Activated CD4-positive, alpha-beta T cell treated with anti-CD3 and anti-CD28 coated beads, Interleukin-2, amount 10 ng/mL, durations not matched to agents 7 days and 5 days (primary cell): Measurements from ENCODE around the gene FAM98C. TPM values are rescaled to one million over a fixed set of nuclear protein-coding genes. Genes with fewer than 3 reads are reported as not detected.

Experiments used
- CTCF ChIA-PET: fragments of 350-600 bp; sonication (Branson Sonifier 250); formaldehyde crosslinking; loops from one replicate; lab custom pipeline; 2021; ENCODE audit warnings: antibody characterized with exemption; lab: Charles Lee
- POLR2A ChIA-PET: fragments of 350-600 bp; sonication (Branson Sonifier 250); formaldehyde crosslinking; loops from one replicate; lab custom pipeline; 2021; ENCODE audit warnings: antibody characterized with exemption; lab: Charles Lee
- DNase-seq: peaks from one replicate; pipeline ENCODE4 v3.0.0-alpha.2; 2020
- H3K27ac Mint-ChIP-seq: one replicate; pipeline ENCODE4 v1.8.0; 2021; ENCODE audit warnings: mild to moderate bottlenecking, moderate library complexity, mixed read lengths
- H3K27me3 Mint-ChIP-seq: one replicate; pipeline ENCODE4 v1.8.0; 2021; ENCODE audit warnings: mixed read lengths
- H3K36me3 Mint-ChIP-seq: one replicate; pipeline ENCODE4 v1.8.0; 2021; ENCODE audit warnings: low read depth, mixed read lengths
- H3K4me1 Mint-ChIP-seq: one replicate; pipeline ENCODE4 v1.8.0; 2021; ENCODE audit warnings: mixed read lengths
- H3K4me3 Mint-ChIP-seq: one replicate; pipeline ENCODE4 v1.8.0; 2021; ENCODE audit warnings: mild to moderate bottlenecking, moderate library complexity, mixed read lengths
- H3K9me3 Mint-ChIP-seq: one replicate; pipeline ENCODE4 v1.8.0; 2021; ENCODE audit warnings: mixed read lengths
- total RNA-seq, 2 experiments: library from RNA; stranded (reverse); gene quantifications; one replicate each; pipeline ENCODE4 v1.2.3, GENCODE V29; 2021

The FAM98C gene
- total RNA-seq, 2 experiments from 2014 or later: 27.5 to 37.2 TPM

DNA sequence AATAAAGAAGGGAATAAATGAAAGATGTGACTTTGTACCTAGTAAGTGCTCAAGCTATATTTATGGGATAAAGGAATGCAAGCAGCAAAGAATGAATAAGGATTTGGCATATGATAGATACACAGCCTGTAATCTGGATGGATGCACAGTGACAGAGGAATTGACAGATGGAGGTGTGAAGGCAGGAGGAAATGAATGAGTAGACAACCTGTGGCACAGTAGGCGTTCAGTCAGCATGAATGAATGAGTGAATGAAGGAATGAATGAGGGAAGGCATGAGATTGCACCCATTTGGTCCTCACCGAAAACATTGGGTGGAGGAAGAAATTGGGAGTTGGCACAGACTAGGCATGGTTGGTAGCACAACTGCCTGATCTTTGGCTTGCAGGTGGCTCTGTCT, 33.3 kb upstream of the FAM98C start:
- no peak overlapping the region for H3K4me3 Mint-ChIP-seq
- no peaks in the 10 kb centered on the region for H3K27me3 Mint-ChIP-seq
- peaks cover 6% of the 10 kb centered on the region for H3K4me1 Mint-ChIP-seq
- no peaks in the 10 kb centered on the region for H3K36me3 Mint-ChIP-seq
- DNase-seq: no peak
- ChIA-PET CTCF (no interaction called here), POLR2A (no interaction called here)
- H3K9me3 Mint-ChIP-seq: no peaks in the 10 kb centered on the region
- H3K27ac Mint-ChIP-seq: no peak overlapping the region

DNA sequence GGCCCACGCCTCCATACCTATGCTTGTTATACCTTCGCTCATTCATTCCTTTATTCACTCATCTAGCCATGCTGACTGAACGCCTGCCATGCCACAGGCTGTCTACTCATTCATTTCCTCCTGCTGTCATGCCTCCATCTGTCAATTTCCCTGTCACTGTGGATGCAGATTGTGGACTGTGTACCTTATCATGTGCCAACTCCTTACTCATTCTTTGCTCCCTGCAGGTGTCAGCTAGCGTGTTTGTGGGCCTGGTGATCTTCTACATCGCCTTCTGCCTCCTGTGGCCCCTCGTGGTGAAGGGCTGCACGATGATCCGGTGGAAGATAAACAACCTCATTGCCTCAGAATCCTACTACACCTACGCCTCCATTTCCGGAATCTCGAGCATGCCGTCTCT, 32.6 kb upstream of the FAM98C start:
- Mint-ChIP-seq H3K27me3 (no peaks in the 10 kb centered on the region), H3K9me3 (no peaks in the 10 kb centered on the region), H3K36me3 (peaks cover 5% of the 10 kb centered on the region), H3K4me3 (no peak overlapping the region), H3K4me1 (peaks cover 12% of the 10 kb centered on the region), H3K27ac (no peak overlapping the region)
- POLR2A ChIA-PET: no interaction called here
- CTCF ChIA-PET: no interaction called here
- no peak for DNase-seq

DNA sequence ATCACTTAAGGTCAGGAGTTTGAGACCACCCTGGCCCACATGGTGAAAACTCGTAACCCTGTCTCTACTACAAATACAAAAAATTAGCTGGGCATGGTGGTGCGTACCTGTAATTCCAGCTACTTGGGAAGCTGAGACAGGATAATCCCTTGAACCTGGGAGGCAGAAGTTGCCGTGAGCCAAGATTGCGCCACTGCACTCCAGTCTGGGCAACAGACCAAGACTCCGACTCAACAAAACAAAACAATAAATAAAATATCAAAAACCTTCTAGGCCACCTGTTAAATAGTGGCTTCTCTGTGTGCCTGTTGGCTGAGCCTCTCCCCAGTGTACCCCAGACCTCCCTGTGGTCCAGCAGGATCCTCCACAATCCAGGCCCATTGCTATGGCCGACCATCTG, 31.8 kb upstream of the FAM98C start:
- H3K27me3 Mint-ChIP-seq: no peaks in the 10 kb centered on the region
- H3K4me1 Mint-ChIP-seq: peaks cover 19% of the 10 kb centered on the region
- no peak overlapping the region for H3K27ac Mint-ChIP-seq
- H3K36me3 Mint-ChIP-seq: peaks cover 8% of the 10 kb centered on the region
- no peak overlapping the region for H3K4me3 Mint-ChIP-seq
- POLR2A ChIA-PET: no interaction called here
- H3K9me3 Mint-ChIP-seq: no peaks in the 10 kb centered on the region
- no peak for DNase-seq
- CTCF ChIA-PET: no interaction called here

DNA sequence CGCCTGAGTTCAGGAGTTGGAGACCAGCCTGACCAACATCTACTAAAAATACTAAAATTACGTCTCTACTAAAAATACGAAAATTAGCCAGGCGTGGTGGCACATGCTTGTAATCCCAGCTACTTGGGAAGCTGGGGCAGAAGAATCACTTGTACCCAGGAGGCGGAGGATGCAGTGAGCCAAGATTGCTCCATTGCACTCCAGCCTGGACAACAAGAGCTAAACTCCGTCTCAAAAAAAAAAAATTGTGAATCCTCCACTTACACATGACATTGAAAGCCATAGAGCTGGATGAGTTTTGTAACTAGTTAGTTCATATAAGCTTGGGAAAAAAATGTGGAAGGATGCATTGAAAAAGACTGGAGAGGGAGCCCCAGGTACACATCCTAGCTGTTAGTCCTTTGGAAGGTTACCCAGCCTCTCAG, 29.0 kb upstream of the FAM98C start:
- H3K36me3 Mint-ChIP-seq: peaks cover 23% of the 10 kb centered on the region
- POLR2A ChIA-PET: interaction anchor here (0.6 to 1.3 kb wide), 3 partner anchors 22 to 413 kb away, joined by 3 to 6 read pairs (median 4); no protein-coding TSS in a partner anchor
- H3K4me3 Mint-ChIP-seq: peak overlapping the region; percentile 98
- CTCF ChIA-PET: interaction anchor here (0.6 to 1.9 kb wide), 16 partner anchors 8 to 557 kb away, joined by 3 to 13 read pairs (median 4); partner anchors contain the start of genes CATSPERG, FAM98C, GGN and MRPS12
- peak overlapping the region; percentile 97 for H3K27ac Mint-ChIP-seq
- DNase-seq: no peak
- no peaks in the 10 kb centered on the region for H3K9me3 Mint-ChIP-seq
- H3K27me3 Mint-ChIP-seq: no peaks in the 10 kb centered on the region
- H3K4me1 Mint-ChIP-seq: peaks cover 28% of the 10 kb centered on the region

DNA sequence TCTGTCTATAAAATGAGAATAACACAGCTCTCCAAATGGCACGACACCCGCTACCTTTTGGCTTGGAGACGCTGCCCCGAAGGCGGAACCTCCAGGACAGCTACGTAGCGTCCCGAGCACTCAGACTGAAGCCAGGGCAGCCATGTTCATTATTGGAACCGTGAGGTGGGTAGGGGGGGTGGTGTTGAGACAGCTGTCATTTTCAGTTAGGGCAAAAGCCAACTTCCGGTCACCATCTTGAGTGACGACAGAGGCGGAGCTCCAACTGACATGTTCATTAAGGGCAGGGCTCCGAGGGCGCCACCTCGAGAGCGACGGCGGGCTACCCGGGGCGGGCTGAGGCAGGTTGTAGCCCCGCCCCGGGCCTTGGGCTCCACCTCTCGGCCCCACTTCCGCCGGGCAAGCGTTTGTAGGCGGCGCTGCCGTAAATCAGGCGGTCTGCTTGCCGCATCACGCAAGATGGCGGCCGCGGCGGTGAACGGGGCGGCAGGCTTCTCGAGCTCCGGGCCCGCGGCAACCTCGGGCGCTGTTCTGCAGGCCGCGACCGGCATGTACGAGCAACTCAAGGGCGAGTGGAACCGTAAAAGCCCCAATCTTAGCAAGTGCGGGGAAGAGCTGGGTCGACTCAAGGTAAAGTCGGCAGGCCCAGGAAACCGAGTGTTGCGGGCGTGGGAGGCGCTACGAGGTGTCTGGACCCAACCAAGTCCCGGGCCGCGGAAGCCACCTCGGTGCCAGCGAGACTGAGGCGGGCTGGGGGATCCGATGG, 28.4 kb upstream of the FAM98C start, which contains the start of gene PSMD8:
Gene PSMD8, plus strand, starts transcription at position 240 of the 766 bp plus-strand sequence. Its CDS starts 31 bp downstream, at position 271.
- Mint-ChIP-seq H3K4me3 (peak within 1 kb of the TSS; percentile 98), H3K27ac (peak within 1 kb of the TSS; percentile 97), H3K4me1 (peaks cover 28% of the 10 kb centered on the region), H3K36me3 (peaks cover 29% of the 10 kb centered on the region), H3K27me3 (no peaks in the 10 kb centered on the region), H3K9me3 (no peaks in the 10 kb centered on the region)
- POLR2A ChIA-PET: interaction anchor here (0.6 to 1.3 kb wide), 3 partner anchors 21 to 413 kb away, joined by 3 to 6 read pairs (median 4); no protein-coding TSS in a partner anchor
- CTCF ChIA-PET: interaction anchor here (0.6 to 1.9 kb wide), 17 partner anchors 8 to 556 kb away, joined by 3 to 13 read pairs (median 4); partner anchors contain the start of genes CATSPERG, FAM98C, GGN and MRPS12
- DNase-seq: peak; percentile 99

DNA sequence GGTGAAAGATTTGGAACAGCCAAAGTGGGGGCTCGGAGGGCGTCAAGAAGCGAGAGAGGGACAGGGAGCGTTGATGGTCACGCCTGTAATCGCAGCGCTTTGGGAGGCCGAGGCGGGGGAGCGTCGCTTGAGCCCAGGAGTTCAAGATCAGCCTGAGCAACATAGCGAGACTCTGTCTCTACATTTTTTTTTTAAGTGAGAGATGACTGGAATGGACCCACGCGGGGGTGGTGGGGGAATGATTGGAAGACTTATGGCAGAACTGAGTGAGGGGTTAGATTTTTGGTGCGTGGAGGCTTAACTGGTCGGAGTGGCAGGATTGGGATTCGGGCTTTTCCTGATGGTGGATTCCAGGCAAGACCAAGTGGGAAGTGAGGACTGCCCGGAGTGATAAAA, 27.8 kb upstream of the FAM98C start:
- CTCF ChIA-PET: interaction anchor here (1.0 to 1.9 kb wide), 4 partner anchors 129 to 262 kb away, joined by 3 to 5 read pairs (median 4); no protein-coding TSS in a partner anchor
- peaks cover 33% of the 10 kb centered on the region for H3K36me3 Mint-ChIP-seq
- H3K4me1 Mint-ChIP-seq: peaks cover 28% of the 10 kb centered on the region
- POLR2A ChIA-PET: interaction anchor here (1.3 kb wide), 1 partner anchor 20 kb away, joined by 4 read pairs; no protein-coding TSS in a partner anchor
- DNase-seq: no peak
- peak overlapping the region; percentile 97 for H3K27ac Mint-ChIP-seq
- H3K9me3 Mint-ChIP-seq: no peaks in the 10 kb centered on the region
- H3K4me3 Mint-ChIP-seq: peak overlapping the region; percentile 98
- no peaks in the 10 kb centered on the region for H3K27me3 Mint-ChIP-seq

DNA sequence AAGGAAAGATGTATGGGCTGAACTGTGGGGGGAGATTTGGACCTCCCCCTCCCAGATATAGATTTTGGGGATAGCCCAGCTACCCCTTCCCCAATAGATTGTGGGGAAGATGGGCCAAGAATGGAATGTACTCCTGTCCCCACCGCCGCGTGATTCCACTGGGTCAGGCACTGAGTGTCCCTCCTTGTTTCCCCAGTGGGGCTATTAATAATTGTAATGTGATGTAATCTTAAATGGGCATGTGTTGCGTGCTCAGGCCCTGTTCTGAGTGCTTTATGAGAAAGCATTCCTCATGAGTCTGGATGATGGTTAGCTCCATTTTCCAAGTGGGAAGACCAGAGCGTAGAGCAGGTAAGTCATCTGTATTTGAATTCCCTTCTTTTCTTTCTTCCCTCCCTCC, 27.1 kb upstream of the FAM98C start:
- Mint-ChIP-seq H3K4me1 (peaks cover 30% of the 10 kb centered on the region), H3K36me3 (peaks cover 39% of the 10 kb centered on the region), H3K4me3 (peak overlapping the region; percentile 98), H3K9me3 (no peaks in the 10 kb centered on the region), H3K27me3 (no peaks in the 10 kb centered on the region), H3K27ac (peak overlapping the region; percentile 97)
- DNase-seq: no peak
- ChIA-PET POLR2A (interaction anchor here (0.5 kb wide), 1 partner anchor 329 kb away, joined by 3 read pairs; no protein-coding TSS in a partner anchor), CTCF (interaction anchor here (1.1 to 1.4 kb wide), 3 partner anchors 9 to 27 kb away, joined by 3 to 12 read pairs (median 7); partner anchors contain the start of genes FAM98C and GGN)

DNA sequence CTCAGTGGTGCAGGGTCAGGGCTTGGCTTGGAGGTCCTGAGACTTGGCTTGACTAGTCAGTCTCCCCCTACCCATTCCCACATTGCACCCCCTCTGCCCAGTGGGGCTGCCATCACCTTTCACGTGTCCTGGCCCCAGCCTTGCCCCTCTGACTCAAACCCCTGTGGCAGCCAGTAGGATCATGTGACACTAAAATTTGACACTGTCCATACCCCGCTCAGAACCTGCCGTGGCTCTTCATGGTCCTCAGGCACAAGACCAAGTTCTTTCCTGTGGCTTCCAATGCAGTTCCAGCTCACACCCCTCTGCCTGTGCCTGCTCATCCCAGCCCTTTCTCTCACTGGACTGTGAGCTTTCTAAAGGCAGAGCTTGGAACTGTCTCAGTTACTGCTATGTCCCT, 26.3 kb upstream of the FAM98C start:
- ChIA-PET POLR2A (no interaction called here), CTCF (interaction anchor here (0.7 to 1.4 kb wide), 4 partner anchors 8 to 26 kb away, joined by 3 to 12 read pairs (median 5); partner anchors contain the start of genes FAM98C and GGN)
- no peak for DNase-seq
- Mint-ChIP-seq H3K9me3 (no peaks in the 10 kb centered on the region), H3K27me3 (no peaks in the 10 kb centered on the region), H3K27ac (peak overlapping the region; percentile 38), H3K36me3 (peaks cover 47% of the 10 kb centered on the region), H3K4me1 (peaks cover 30% of the 10 kb centered on the region), H3K4me3 (peak overlapping the region; percentile 98)

DNA sequence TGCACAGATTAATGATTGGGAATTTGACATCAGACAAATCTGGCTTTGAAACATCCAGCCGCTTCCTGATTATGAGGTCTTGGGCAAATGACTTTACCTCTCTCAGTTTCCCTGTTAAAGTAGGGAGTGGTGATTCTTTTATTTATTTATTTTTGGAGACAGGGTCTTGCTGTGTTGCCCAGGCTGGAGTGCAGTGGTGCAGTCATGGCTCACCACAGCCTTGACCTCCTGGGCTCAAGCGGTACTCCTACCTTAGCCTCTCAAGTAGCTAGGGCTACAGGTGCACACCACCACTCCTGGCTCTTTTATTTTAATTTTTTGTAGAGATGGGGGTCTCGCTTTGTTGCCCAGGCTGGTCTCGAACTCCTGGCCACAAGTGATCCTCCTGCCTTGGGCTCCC, 25.8 kb upstream of the FAM98C start:
- ChIA-PET POLR2A (no interaction called here), CTCF (interaction anchor here (0.7 to 2.3 kb wide), 3 partner anchors 11 to 42 kb away, joined by 3 to 9 read pairs (median 5); partner anchors contain the start of genes CATSPERG, FAM98C and GGN)
- H3K4me3 Mint-ChIP-seq: no peak overlapping the region
- H3K27me3 Mint-ChIP-seq: no peaks in the 10 kb centered on the region
- no peaks in the 10 kb centered on the region for H3K9me3 Mint-ChIP-seq
- peaks cover 30% of the 10 kb centered on the region for H3K4me1 Mint-ChIP-seq
- DNase-seq: no peak
- H3K27ac Mint-ChIP-seq: no peak overlapping the region
- peaks cover 52% of the 10 kb centered on the region for H3K36me3 Mint-ChIP-seq

DNA sequence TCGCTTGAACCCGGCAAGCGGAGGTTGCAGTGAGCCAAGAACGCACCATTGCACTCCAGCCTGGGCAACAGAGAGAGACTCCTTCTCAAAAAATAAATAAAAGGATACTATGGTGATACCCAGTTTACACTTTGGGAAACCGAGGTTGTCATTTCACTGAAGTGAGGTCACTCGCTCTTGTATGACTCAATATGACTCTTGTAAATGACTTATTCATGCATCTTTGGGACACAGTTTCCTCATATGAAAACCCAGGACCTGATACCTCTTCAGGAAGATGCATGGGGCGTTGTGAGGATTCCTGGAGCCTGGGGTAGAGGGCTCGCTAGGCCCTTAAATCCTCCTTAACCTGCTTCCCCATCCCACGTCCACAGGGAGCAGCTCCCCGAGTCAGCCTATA, 24.0 kb upstream of the FAM98C start:
- H3K36me3 Mint-ChIP-seq: peaks cover 67% of the 10 kb centered on the region
- no peaks in the 10 kb centered on the region for H3K9me3 Mint-ChIP-seq
- no peaks in the 10 kb centered on the region for H3K27me3 Mint-ChIP-seq
- ChIA-PET CTCF (interaction anchor here (2.3 kb wide), 1 partner anchor 24 kb away, joined by 9 read pairs; the partner anchor contains the start of gene FAM98C), POLR2A (no interaction called here)
- DNase-seq: no peak
- no peak overlapping the region for H3K27ac Mint-ChIP-seq
- H3K4me3 Mint-ChIP-seq: no peak overlapping the region
- H3K4me1 Mint-ChIP-seq: peaks cover 28% of the 10 kb centered on the region

DNA sequence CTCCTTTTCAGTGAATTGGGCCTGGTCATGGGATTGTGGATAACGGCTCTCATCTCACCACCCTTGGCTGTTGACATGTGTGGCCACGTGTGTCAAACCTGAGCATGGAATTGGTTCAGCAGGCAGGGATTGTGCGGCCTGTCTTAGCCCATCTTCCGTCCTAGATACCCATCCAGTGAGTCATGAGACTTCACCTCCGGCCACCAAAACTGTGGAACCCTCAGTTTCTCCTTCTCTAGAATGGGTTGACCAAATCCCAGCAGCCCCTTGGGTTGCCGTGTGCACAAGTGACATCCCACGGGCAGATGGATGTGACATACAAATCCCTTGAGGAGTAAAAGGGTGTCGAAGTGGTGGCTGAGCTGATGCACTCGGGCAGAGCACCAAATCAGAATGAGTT, 21.8 kb upstream of the FAM98C start:
- Mint-ChIP-seq H3K27ac (no peak overlapping the region), H3K27me3 (no peaks in the 10 kb centered on the region), H3K4me3 (no peak overlapping the region), H3K4me1 (peaks cover 10% of the 10 kb centered on the region), H3K9me3 (no peaks in the 10 kb centered on the region), H3K36me3 (peaks cover 62% of the 10 kb centered on the region)
- CTCF ChIA-PET: interaction anchor here (0.9 kb wide), 1 partner anchor 22 kb away, joined by 3 read pairs; the partner anchor contains the start of gene FAM98C
- DNase-seq: no peak
- POLR2A ChIA-PET: interaction anchor here (0.7 kb wide), 1 partner anchor 36 kb away, joined by 3 read pairs; no protein-coding TSS in a partner anchor

DNA sequence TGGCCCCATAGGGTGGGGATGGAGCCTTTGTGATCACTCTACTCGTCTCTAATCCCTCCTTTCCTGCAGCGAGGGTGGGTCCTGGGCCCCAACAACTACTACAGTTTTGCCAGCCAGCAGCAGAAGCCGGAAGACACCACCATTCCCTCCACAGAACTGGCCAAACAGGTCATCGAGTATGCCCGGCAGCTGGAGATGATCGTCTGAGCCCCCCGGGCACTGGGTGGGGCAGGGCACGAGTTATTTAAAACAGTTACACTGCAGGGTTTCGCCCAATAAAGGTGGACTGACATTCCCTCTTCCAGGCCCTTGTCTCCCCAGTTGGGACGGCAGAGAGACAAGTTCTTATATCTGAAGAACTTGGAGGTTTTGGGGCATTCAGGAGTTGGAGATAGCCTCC, 19.7 kb upstream of the FAM98C start:
- no peak for DNase-seq
- no peaks in the 10 kb centered on the region for H3K9me3 Mint-ChIP-seq
- CTCF ChIA-PET: interaction anchor here (1.0 kb wide), 1 partner anchor 9 kb away, joined by 3 read pairs; the partner anchor contains the start of gene PSMD8
- H3K4me3 Mint-ChIP-seq: no peak overlapping the region
- no peak overlapping the region for H3K27ac Mint-ChIP-seq
- H3K27me3 Mint-ChIP-seq: peaks cover 9% of the 10 kb centered on the region
- H3K4me1 Mint-ChIP-seq: peaks cover 10% of the 10 kb centered on the region
- peaks cover 51% of the 10 kb centered on the region for H3K36me3 Mint-ChIP-seq
- POLR2A ChIA-PET: no interaction called here
